GM08714 (cell line): ENCODE data around the gene IGFL3.

Source experiments
- H3K4me3 ChIP-seq: fragments of 200-500 bp; sonication (Bioruptor generic); 2 replicates; pipeline ENCODE4 v1.5.1; 2014; ENCODE audit warnings: mild to moderate bottlenecking, low read length, inconsistent platforms
- ZNF274 ChIP-seq: IDR thresholded peaks from 2 replicates; pipeline ENCODE4 v1.6.1; 2012; ENCODE audit warnings: mild to moderate bottlenecking, low read depth, low read length

IGFL3 gene

DNA sequence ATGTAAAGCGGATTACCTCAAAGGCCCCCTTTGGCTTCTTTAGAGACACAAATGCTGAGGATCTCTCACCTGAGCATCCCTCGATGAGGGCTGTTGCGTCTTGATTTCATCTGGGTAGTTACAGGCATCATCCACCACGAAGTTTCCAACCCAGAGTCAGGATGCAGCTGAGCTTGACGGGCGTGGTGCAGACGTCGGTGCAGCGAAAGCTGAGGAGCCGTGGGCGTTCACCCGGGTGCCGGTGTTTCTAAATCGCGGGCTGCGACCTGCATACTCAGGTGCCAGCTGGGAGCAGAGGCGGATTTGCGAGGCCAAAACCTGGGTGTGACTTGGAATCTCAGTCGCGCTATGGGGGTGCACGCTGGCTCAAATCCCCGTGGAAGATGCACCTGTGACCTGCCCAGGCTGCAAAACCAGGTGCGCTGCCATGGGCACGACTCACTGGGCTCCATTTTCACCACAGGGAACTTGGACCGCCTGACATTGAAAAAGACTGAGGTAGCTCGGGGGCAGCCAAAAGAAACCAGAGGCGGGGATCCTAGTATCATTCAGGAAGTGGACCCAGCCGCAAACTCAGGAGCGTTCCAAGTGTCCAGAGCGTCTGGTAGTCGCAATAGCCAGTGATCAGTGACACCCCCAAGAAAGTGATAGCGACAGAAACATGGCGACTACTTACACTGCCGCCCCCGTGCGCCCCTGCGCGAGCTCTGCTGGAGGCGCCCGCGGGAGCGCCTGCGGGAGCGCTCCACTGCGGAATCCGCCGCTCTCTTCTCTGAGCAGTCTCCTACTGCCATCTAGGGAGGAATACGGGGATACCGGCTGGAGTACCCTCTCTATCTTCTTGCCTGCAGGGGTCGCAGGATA, 47.3 kb downstream of the IGFL3 start:
- no peak overlapping the region for H3K4me3 ChIP-seq
- TF ChIP-seq ZNF274: no peak

DNA sequence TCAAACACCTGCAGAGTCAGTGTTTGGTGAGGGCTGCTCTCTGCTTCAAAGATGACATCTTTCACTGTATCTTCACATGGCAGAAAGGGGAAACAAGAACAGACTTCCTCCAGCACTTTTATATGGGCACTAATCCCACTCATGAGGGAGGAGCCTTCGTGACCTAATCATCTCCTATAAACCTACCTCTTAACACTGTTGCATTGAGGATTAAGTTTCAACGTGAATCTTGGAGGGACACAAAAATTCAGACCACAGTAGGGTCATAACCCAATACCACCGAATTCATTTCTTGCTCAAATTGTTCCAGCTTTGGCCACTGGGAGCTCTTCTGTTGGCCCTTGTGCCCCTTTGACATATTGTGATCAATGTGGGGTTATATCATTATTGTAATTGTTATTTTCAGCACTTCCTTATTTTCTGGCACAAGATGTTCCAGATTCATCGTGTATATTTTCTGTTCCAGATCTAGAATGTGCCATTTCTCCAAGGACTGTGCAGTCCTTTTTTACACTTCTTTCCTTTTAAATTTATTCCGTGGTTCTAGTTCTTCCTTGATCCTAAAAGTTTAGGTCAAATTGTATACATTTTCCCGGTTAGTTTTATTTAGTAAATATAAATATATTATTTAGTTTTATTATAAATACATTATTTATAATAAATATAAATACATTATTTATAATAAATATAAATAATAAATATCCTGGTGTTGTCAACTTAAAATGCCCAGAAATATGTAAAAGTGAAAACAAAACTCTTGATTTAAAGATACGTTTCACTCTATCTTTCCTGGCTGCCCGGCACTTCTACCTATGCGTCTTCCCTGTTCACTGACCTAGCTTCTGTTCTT, 48.2 kb downstream of the IGFL3 start:
- H3K4me3 ChIP-seq: no peak overlapping the region
- TF ChIP-seq ZNF274: no peak

DNA sequence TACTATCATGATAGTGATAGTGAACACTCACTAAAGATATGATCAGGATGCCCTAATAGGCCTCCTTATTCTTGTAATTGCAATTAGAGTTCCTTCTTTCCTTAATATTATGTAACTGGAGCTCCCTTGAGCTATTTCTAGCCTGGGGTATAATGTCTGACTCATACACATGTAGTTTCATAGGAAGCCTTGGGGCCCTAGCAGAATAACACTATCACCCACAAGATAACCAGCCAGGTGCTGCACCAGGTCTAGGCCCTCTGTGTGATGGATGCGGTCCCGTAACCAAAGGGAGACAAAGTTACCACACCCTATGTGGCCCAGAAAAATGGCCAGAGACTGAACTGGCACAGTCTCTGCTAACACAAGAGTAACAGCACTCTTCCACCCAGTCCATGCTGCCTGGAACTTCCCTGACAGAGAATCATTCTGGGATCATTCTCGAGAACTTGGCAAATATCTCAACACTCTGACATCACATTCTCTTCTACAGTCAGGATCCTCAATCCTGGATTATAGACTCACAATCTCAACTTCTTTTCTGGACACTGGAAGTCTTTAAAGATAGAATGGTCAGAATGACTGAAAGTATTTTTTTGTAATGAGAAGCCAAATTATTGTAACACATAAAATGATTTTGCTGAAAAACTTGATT, 51.1 kb downstream of the IGFL3 start:
- TF ChIP-seq ZNF274: no peak
- no peak overlapping the region for H3K4me3 ChIP-seq
